NCI-H1436 treated with DMSO at 0.1 percent for 48 hours (cell line): Measurements from ENCODE around the gene SP1.
"Not testable (repeated sequence)": the region's sequence is repeated elsewhere in the genome, so short reads cannot be mapped to it uniquely, and the experiment has no call there.

Source experiments
- DNase-seq: peaks from one replicate; lab custom pipeline; 2025; lab: John Stamatoyannopoulos, UW

SP1 gene

GRCh38 chr12:53380104-53380793, at the start of gene SP1:
Gene SP1 (plus strand): TSS chr12:53380176. CDS start chr12:53380292, 116 bp downstream.
- peak; percentile 10 for DNase-seq

- no peak for DNase-seq
These were observed 49.3 kb upstream of the SP1 start for GRCh38 chr12:53330671-53331070.

GRCh38 chr12:53332339-53332738, 47.6 kb upstream of the SP1 start:
- not testable (repeated sequence) for DNase-seq

GRCh38 chr12:53332744-53333143, 47.2 kb upstream of the SP1 start:
- no peak for DNase-seq

- DNase-seq = no peak
These were observed 46.7 kb upstream of the SP1 start for GRCh38 chr12:53333289-53333688.

- DNase-seq = no peak
These were observed 46.1 kb upstream of the SP1 start for GRCh38 chr12:53333845-53334244.

GRCh38 chr12:53334822-53335221, 45.2 kb upstream of the SP1 start:
- DNase-seq = no peak

GRCh38 chr12:53336181-53336681, 43.7 kb upstream of the SP1 start, which contains the start of gene SP7:
Gene SP7 (minus strand): TSS chr12:53336354. CDS start chr12:53335646, 708 bp downstream.
- DNase-seq = no peak

- DNase-seq = no peak
These were observed 42.0 kb upstream of the SP1 start for GRCh38 chr12:53338017-53338416.

- no peak for DNase-seq
These were observed 41.1 kb upstream of the SP1 start for GRCh38 chr12:53338916-53339315.

- DNase-seq = no peak
These were observed 39.6 kb upstream of the SP1 start for GRCh38 chr12:53340398-53340797.

GRCh38 chr12:53343449-53343848, 36.5 kb upstream of the SP1 start:
- DNase-seq = no peak

- DNase-seq = no peak
These were observed 36.0 kb upstream of the SP1 start for GRCh38 chr12:53343969-53344368.

- no peak for DNase-seq
These were observed 35.5 kb upstream of the SP1 start for GRCh38 chr12:53344487-53344823.

- peak; percentile 11 for DNase-seq
These were observed 35.0 kb upstream of the SP1 start for GRCh38 chr12:53344824-53345485.

GRCh38 chr12:53345486-53346188, 34.3 kb upstream of the SP1 start:
- DNase-seq = no peak

GRCh38 chr12:53346491-53346890, 33.5 kb upstream of the SP1 start:
- DNase-seq = no peak

GRCh38 chr12:53347905-53348304, 32.1 kb upstream of the SP1 start:
- DNase-seq = no peak

- DNase-seq = peak; percentile 44
These were observed 27.4 kb upstream of the SP1 start for GRCh38 chr12:53352331-53353256.

GRCh38 chr12:53353257-53353655, 26.7 kb upstream of the SP1 start:
- no peak for DNase-seq

- DNase-seq = no peak
These were observed 24.9 kb upstream of the SP1 start for GRCh38 chr12:53355121-53355520.
